Neural cell (in vitro differentiated cells): ENCODE data around the gene PDK2.
A peak's percentile ranks its signal among the peaks of the same experiment; 100 is the strongest.

Experiments
- EZH2 ChIP-seq: fragments of 200-600, 300-800 bp; shearing (Covaris generic), sonication (generic); IDR thresholded peaks from 2 replicates; pipeline ENCODE4 v1.6.1; 2014; ENCODE audit warnings: antibody characterized with exemption, low read length, borderline replicate concordance, mild to moderate bottlenecking; ENCODE audit not compliant: insufficient read depth, poor library complexity, severe bottlenecking
- TF ChIP-seq, protein P1 (sequence below): fragments of 450-650 bp; IDR thresholded peaks from 2 replicates; pipeline ENCODE4 v1.5.1; 2014; ENCODE audit warnings: antibody characterized with exemption, mild to moderate bottlenecking, moderate library complexity; ENCODE audit not compliant: poor library complexity, severe bottlenecking
- TF ChIP-seq, protein P2 (sequence below): IDR thresholded peaks from 2 replicates; pipeline ENCODE4 v1.6.1; 2012; ENCODE audit warnings: borderline replicate concordance

DNA sequence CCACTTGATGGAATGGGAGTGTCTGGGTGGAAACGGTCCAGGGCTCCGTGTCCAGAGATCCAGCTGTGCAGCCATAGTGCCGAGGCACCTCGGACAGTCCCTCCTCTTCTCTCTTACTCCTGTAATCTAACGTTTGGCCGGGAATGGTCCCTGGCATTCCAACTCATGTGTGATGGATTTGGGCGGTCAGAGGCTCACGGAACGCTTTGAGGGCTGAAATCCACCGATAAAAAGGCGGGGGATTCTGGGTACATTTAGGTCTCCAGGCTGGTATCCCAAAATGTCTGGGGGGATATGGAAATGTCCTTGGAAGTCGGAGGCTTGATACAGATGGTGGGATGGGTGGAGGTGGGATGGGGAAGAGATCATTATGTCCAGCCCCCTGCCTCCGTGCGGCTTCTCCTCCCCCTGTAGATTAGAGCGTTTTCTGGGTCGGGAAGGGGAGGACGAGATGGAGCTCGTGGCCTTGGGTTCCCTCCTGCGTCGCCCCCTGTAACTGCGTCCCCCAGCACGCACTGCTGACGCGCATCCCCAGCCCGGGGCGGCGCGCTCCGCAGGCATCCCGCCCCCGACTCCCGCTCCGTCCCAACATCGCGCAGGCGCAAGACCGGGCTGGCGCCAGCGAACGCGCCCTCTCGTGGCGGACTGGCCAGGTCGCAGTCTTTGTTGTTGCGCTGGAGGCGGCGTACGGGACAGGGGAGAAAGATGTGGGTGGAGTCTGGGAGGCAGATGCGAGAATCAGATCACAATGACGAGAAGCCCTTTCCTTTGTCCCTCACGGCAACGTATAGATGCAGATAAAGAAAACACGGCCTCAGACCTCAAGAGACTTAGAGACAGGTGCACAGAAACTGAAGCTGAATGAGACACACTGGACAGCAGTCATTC is 66.1 kb downstream of the PDK2 start:
- TF ChIP-seq, protein P1, sequence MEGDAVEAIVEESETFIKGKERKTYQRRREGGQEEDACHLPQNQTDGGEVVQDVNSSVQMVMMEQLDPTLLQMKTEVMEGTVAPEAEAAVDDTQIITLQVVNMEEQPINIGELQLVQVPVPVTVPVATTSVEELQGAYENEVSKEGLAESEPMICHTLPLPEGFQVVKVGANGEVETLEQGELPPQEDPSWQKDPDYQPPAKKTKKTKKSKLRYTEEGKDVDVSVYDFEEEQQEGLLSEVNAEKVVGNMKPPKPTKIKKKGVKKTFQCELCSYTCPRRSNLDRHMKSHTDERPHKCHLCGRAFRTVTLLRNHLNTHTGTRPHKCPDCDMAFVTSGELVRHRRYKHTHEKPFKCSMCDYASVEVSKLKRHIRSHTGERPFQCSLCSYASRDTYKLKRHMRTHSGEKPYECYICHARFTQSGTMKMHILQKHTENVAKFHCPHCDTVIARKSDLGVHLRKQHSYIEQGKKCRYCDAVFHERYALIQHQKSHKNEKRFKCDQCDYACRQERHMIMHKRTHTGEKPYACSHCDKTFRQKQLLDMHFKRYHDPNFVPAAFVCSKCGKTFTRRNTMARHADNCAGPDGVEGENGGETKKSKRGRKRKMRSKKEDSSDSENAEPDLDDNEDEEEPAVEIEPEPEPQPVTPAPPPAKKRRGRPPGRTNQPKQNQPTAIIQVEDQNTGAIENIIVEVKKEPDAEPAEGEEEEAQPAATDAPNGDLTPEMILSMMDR: peak; percentile 100
- TF ChIP-seq EZH2: no peak
- TF ChIP-seq, protein P2, sequence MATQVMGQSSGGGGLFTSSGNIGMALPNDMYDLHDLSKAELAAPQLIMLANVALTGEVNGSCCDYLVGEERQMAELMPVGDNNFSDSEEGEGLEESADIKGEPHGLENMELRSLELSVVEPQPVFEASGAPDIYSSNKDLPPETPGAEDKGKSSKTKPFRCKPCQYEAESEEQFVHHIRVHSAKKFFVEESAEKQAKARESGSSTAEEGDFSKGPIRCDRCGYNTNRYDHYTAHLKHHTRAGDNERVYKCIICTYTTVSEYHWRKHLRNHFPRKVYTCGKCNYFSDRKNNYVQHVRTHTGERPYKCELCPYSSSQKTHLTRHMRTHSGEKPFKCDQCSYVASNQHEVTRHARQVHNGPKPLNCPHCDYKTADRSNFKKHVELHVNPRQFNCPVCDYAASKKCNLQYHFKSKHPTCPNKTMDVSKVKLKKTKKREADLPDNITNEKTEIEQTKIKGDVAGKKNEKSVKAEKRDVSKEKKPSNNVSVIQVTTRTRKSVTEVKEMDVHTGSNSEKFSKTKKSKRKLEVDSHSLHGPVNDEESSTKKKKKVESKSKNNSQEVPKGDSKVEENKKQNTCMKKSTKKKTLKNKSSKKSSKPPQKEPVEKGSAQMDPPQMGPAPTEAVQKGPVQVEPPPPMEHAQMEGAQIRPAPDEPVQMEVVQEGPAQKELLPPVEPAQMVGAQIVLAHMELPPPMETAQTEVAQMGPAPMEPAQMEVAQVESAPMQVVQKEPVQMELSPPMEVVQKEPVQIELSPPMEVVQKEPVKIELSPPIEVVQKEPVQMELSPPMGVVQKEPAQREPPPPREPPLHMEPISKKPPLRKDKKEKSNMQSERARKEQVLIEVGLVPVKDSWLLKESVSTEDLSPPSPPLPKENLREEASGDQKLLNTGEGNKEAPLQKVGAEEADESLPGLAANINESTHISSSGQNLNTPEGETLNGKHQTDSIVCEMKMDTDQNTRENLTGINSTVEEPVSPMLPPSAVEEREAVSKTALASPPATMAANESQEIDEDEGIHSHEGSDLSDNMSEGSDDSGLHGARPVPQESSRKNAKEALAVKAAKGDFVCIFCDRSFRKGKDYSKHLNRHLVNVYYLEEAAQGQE: peak; percentile 72
